Measurements from ENCODE around the gene MAPKAPK2. TPM values are rescaled to one million over a fixed set of nuclear protein-coding genes. Genes with fewer than 3 reads are reported as not detected.

The MAPKAPK2 gene
- total RNA-seq, 1 experiment from 2014 or later = 54.9 TPM

DNA sequence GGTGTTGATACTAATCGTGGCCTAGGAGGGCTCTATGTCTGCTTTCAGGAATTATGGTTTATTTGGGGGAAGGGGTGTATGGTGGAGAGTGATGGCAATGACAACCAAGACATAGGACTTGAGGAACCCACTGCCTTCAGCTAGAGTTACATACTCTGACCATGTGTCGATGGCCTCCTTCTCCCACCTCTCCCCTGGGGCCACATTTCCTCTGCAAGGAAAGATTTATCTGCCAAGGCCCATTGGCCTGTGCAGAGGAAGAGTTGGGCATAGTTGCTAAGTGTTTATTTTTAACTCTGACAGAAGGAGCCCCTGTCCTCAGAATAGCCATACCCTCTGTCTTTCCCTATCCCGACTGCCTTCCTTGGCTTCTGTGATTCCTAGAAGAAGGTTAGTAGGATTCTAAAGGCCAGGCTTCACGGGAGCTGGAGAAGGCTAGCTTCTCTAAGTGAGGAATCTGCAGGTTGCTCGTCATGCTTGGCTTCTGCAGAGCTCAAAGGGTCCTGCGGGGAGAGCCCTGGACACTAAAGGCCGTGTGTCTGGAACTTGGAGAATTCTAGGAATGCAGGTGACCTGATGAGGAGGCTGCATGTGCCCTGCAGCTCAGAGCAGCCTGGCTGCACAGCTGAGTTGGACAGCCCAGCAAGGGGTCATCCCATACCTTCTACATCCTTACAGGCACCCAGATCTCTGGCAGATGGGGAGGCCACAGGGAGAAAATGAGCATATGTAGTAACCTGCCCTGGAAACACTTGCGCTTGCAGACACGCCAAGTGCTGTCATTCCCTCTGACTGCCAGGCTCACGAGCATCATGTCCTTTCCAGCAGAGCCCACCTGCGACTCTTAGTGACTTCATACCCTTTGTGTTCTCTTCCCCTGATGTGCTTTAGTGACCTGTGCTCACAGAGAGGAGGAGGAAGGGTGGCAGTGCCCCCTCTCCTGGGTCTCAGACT, 9.7 kb downstream of the MAPKAPK2 start:
- H3K9me3 Mint-ChIP-seq = no peaks in the 10 kb centered on the region
- H3K27me3 Mint-ChIP-seq (ENCODE audit: low read depth) = no peaks in the 10 kb centered on the region; the same call in 1 of the 2 replicates
- CTCF ChIA-PET = interaction anchor here (0.6 to 3.1 kb wide), 12 partner anchors 8 to 213 kb away, joined by 3 to 11 read pairs (median 4); partner anchors contain the start of genes DYRK3 and EIF2D
- ATAC-seq (peak; percentile 92), DNase-seq (ENCODE audit: low spot score) (peak; percentile 57)
- H3K27ac Mint-ChIP-seq = no peak overlapping the region
- peak; percentile 91; the same call in 1 of the 2 replicates for TF ChIP-seq TEAD4 (CRISPR knock-in tag; IDR thresholded peaks at IDR 0.05)
- TF ChIP-seq ZNF232 (CRISPR knock-in tag; IDR thresholded peaks at IDR 0.05) = no peak
- peak; percentile 83; the same call in 1 of the 2 replicates for TF ChIP-seq TEAD1 (CRISPR knock-in tag; IDR thresholded peaks at IDR 0.05)
- no peak overlapping the region for H3K4me3 Mint-ChIP-seq
- POLR2A ChIA-PET = interaction anchor here (1.0 to 2.0 kb wide), 2 partner anchors 11 to 21 kb away, joined by 5 to 8 read pairs; no protein-coding TSS in a partner anchor
- peaks cover 69% of the 10 kb centered on the region for H3K4me1 Mint-ChIP-seq
- no peaks in the 10 kb centered on the region for H3K36me3 Mint-ChIP-seq

DNA sequence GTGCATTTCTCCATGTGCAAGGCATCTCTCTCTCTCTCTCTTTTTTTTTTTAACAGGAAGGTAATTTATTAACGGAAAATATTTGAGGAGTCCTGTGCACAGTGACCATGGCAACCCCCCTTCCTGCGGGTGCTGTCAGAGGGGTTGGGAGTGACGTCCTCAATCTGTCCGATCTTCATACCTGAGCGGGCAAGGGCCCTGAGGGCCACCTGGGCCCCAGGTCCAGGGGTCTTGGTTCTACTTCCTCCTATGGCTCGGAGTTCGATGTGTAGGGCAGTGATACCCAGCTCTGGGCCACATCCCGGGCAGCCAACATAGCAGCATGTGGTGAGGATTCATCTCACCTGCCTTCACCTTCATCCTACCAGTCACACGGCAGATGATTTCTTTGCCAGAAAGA, 11.0 kb downstream of the MAPKAPK2 start:
- Mint-ChIP-seq H3K4me3 (no peak overlapping the region), H3K4me1 (peaks cover 67% of the 10 kb centered on the region), H3K27ac (no peak overlapping the region), H3K27me3 (ENCODE audit: low read depth) (no peaks in the 10 kb centered on the region; the same call in 1 of the 2 replicates), H3K9me3 (no peaks in the 10 kb centered on the region), H3K36me3 (no peaks in the 10 kb centered on the region)
- DNase-seq (ENCODE audit: low spot score) (no peak), ATAC-seq (no peak)
- ChIA-PET CTCF (no interaction called here), POLR2A (no interaction called here)
- TF ChIP-seq OVOL2 (CRISPR knock-in tag; IDR thresholded peaks at IDR 0.05; ENCODE audit: borderline replicate concordance) (no peak), HMGXB4 (CRISPR knock-in tag; IDR thresholded peaks at IDR 0.05) (no peak), SMAD3 (CRISPR knock-in tag; IDR thresholded peaks at IDR 0.05; ENCODE audit: borderline replicate concordance) (no peak), CBFB (CRISPR knock-in tag; IDR thresholded peaks at IDR 0.05; ENCODE audit: low read depth) (no peak), JAZF1 (CRISPR knock-in tag; IDR thresholded peaks at IDR 0.05) (no peak), NR2C2 (CRISPR knock-in tag; IDR thresholded peaks at IDR 0.05) (no peak), ZNF423 (CRISPR knock-in tag; IDR thresholded peaks at IDR 0.05) (no peak)

DNA sequence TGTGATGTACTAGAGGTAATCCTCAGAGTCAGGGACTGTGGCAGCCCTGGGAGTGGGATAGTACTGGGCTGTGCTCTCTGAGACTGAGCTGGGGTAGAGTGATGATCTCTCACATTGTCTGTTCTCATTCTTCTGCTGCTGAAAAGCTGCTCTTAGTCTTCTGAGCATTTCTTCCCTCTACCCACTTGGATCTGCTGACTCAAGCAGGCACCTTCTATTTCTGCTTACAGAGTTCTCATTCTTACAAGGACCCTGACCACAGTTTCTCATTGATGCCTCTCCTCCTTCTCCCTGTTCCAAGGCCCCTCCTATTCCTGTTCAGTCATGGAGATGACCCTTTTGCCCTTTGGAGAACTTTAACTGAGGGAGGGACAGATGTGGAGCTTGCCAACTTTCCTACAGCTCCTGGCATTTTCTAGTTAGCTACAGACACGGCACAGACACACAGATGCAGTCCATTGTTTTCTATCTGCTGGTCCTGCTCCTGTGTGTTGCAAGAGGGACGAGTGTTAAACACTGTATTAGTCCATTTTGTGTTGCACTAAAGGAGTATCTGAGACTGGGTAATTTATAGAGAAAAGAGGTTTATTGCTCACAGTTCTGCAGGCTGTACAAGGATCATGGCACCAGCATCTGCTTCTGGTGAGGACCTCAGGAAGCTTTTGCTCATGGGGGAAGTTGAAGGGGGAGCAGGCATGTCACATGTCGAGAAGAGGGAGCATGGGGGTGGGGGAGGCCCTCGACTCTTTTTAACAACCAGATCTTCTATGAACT, 12.3 kb downstream of the MAPKAPK2 start:
- ATAC-seq (no peak), DNase-seq (ENCODE audit: low spot score) (no peak)
- CTCF ChIA-PET = interaction anchor here (1.5 kb wide), 1 partner anchor 38 kb away, joined by 3 read pairs; no protein-coding TSS in a partner anchor
- Mint-ChIP-seq H3K27me3 (ENCODE audit: low read depth) (no peaks in the 10 kb centered on the region; the same call in 1 of the 2 replicates), H3K27ac (no peak overlapping the region), H3K4me3 (no peak overlapping the region), H3K36me3 (no peaks in the 10 kb centered on the region), H3K9me3 (no peaks in the 10 kb centered on the region), H3K4me1 (peaks cover 69% of the 10 kb centered on the region)
- no peak for TF ChIP-seq ZNF512 (CRISPR knock-in tag; IDR thresholded peaks at IDR 0.05; ENCODE audit: borderline replicate concordance)
- TF ChIP-seq E2F4 (CRISPR knock-in tag; IDR thresholded peaks at IDR 0.05; ENCODE audit: borderline replicate concordance, low read depth) = no peak
- TF ChIP-seq KAT7 (CRISPR knock-in tag; IDR thresholded peaks at IDR 0.05; ENCODE audit: borderline replicate concordance) = no peak
- no peak for TF ChIP-seq ZNF138 (CRISPR knock-in tag; conservative IDR thresholded peaks at IDR 0.05)
- no peak for TF ChIP-seq PRDM15 (CRISPR knock-in tag; IDR thresholded peaks at IDR 0.05)
- no peak for TF ChIP-seq JUN (CRISPR knock-in tag; IDR thresholded peaks at IDR 0.05)
- no peak for TF ChIP-seq ZNF232 (CRISPR knock-in tag; IDR thresholded peaks at IDR 0.05)
- no peak for TF ChIP-seq ATF1 (CRISPR knock-in tag; IDR thresholded peaks at IDR 0.05)
- TF ChIP-seq NR2C2 (CRISPR knock-in tag; IDR thresholded peaks at IDR 0.05) = no peak
- TF ChIP-seq NR3C1 (CRISPR knock-in tag; conservative IDR thresholded peaks at IDR 0.05; ENCODE audit: low read depth) = no peak
- TF ChIP-seq TP53 (CRISPR knock-in tag; IDR thresholded peaks at IDR 0.05) = no peak
- TF ChIP-seq ZNF423 (CRISPR knock-in tag; IDR thresholded peaks at IDR 0.05) = no peak
- no peak for TF ChIP-seq JAZF1 (CRISPR knock-in tag; IDR thresholded peaks at IDR 0.05)
- no peak for TF ChIP-seq TEAD4 (CRISPR knock-in tag; IDR thresholded peaks at IDR 0.05)
- POLR2A ChIA-PET = no interaction called here
